GM12878 (cell line): Measurements from ENCODE around the gene KLHL7.

Experiments
- CHD2 ChIP-seq: IDR thresholded peaks from 2 replicates; pipeline ENCODE4 v1.6.1; 2011; ENCODE audit warnings: low read depth, low read length, improper control_type of control experiment, borderline replicate concordance
- CTCF ChIP-seq, 3 experiments: IDR thresholded peaks in 2 of 3; conservative IDR thresholded peaks in 1 of 3; 2 replicates each; pipeline ENCODE4 v1.5.1; 2011; ENCODE audit warnings: low read depth in 3 of 3, low read length in 3 of 3, mild to moderate bottlenecking in 3 of 3, control low read depth in 2 of 3, moderate library complexity in 2 of 3, inconsistent platforms in 1 of 3, mixed read lengths in 1 of 3; ENCODE audit not compliant: control insufficient read depth in 2 of 3, insufficient read depth in 1 of 3; ENCODE audit errors: extremely low read depth in 1 of 3
- EP300 ChIP-seq, 2 experiments: fragments of 150-350 bp in 1 of 2; IDR thresholded peaks; 2 replicates each; pipeline ENCODE4 v1.6.1; 2011 to 2012; ENCODE audit warnings: low read depth in 2 of 2, low read length in 2 of 2, borderline replicate concordance in 1 of 2, improper control_type of control experiment in 1 of 2, inconsistent platforms in 1 of 2; ENCODE audit not compliant: control insufficient read depth in 1 of 2
- FOXM1 ChIP-seq: IDR thresholded peaks from 2 replicates; pipeline ENCODE4 v1.6.1; 2012; ENCODE audit warnings: low read depth, mild to moderate bottlenecking, inconsistent platforms, low read length, moderate library complexity
- JUND ChIP-seq: IDR thresholded peaks from 2 replicates; pipeline ENCODE4 v1.6.1; 2012; ENCODE audit warnings: low read depth, mild to moderate bottlenecking, low read length, improper control_type of control experiment, moderate library complexity
- MTA2 ChIP-seq: fragments of 450-650 bp; IDR thresholded peaks from 2 replicates; pipeline ENCODE4 v1.6.1; 2016; ENCODE audit warnings: low read depth, mild to moderate bottlenecking, moderate library complexity
- MTA3 ChIP-seq: IDR thresholded peaks from 2 replicates; pipeline ENCODE4 v1.6.1; 2012; ENCODE audit warnings: low read length, inconsistent platforms, borderline replicate concordance
- NFIC ChIP-seq: IDR thresholded peaks from 2 replicates; pipeline ENCODE4 v1.6.1; 2012; ENCODE audit warnings: low read depth, mild to moderate bottlenecking, inconsistent platforms, low read length, moderate library complexity
- PBX3 ChIP-seq: IDR thresholded peaks from 2 replicates; pipeline ENCODE4 v1.6.1; 2011; ENCODE audit warnings: mild to moderate bottlenecking, low read depth, low read length, moderate library complexity; ENCODE audit not compliant: insufficient replicate concordance
- POLR2A ChIP-seq: IDR thresholded peaks from 2 replicates; pipeline ENCODE4 v1.6.1; 2011; ENCODE audit warnings: low read depth, mild to moderate bottlenecking, low read length
- TBL1XR1 ChIP-seq: IDR thresholded peaks from 2 replicates; pipeline ENCODE4 v1.6.1; 2012; ENCODE audit warnings: low read depth, low read length, improper control_type of control experiment

- TF ChIP-seq FOXM1 (no peak), PBX3 (no peak), TBL1XR1 (no peak), CTCF (IDR thresholded peaks at IDR 0.05 in 2 of 3, conservative IDR thresholded peaks at IDR 0.05 in 1 of 3; ENCODE audit: control insufficient read depth in 2 of 3, extremely low read depth in 1 of 3, insufficient read depth in 1 of 3, low read depth in 3 of 3, low read length in 3 of 3) (no peak), MTA3 (no peak), NFIC (no peak), MTA2 (no peak), POLR2A (no peak), JUND (no peak), CHD2 (no peak), EP300 (IDR thresholded peaks at IDR 0.05; ENCODE audit: borderline replicate concordance in 1 of 2, control insufficient read depth in 1 of 2, low read depth in 2 of 2, low read length in 2 of 2) (no peak)
These were observed 53.0 kb downstream of the KLHL7 start for GRCh38 chr7:23158546-23158945.
